CD4-positive, alpha-beta T cell treated with Interleukin-2 at 100 ng/mL for 4 hours (primary cell): ENCODE results near the gene DDX24.
A peak's percentile ranks its signal among the peaks of the same experiment; 100 is the strongest.

Experiments
- DNase-seq: peaks from one replicate; pipeline ENCODE4 v3.0.0-alpha.2; 2020; ENCODE audit warnings: low spot score

The DDX24 gene

GRCh38 chr14:94031161-94031882, 49.7 kb downstream of the DDX24 start:
- DNase-seq = no peak

GRCh38 chr14:94030571-94030970, 50.4 kb downstream of the DDX24 start:
- DNase-seq = no peak

GRCh38 chr14:94029671-94030203, 51.3 kb downstream of the DDX24 start:
- DNase-seq = no peak

- DNase-seq = no peak
These were observed 51.7 kb downstream of the DDX24 start for GRCh38 chr14:94029265-94029664.

GRCh38 chr14:94028450-94028826, 52.6 kb downstream of the DDX24 start:
- DNase-seq = peak; percentile 53

GRCh38 chr14:94027566-94028449, 53.2 kb downstream of the DDX24 start:
- no peak for DNase-seq

- DNase-seq = no peak
These were observed 54.0 kb downstream of the DDX24 start for GRCh38 chr14:94026889-94027469.

- DNase-seq = peak; percentile 99
These were observed 54.7 kb downstream of the DDX24 start, which contains the start of gene OTUB2 for GRCh38 chr14:94026173-94026888. OTUB2 (plus strand) TSS chr14:94026340; CDS start chr14:94026538, 198 bp downstream.

GRCh38 chr14:94025720-94026119, 55.3 kb downstream of the DDX24 start:
- no peak for DNase-seq

- DNase-seq = no peak
These were observed 56.5 kb downstream of the DDX24 start for GRCh38 chr14:94024549-94024948.

GRCh38 chr14:94022532-94023411, 58.2 kb downstream of the DDX24 start:
- DNase-seq = no peak

- DNase-seq = no peak
These were observed 59.4 kb downstream of the DDX24 start for GRCh38 chr14:94021416-94022157.

- DNase-seq = no peak
These were observed 60.0 kb downstream of the DDX24 start for GRCh38 chr14:94021001-94021400.

- no peak for DNase-seq
These were observed 60.7 kb downstream of the DDX24 start for GRCh38 chr14:94020267-94020666.

GRCh38 chr14:94019329-94019728, 61.7 kb downstream of the DDX24 start:
- DNase-seq = no peak

GRCh38 chr14:94018308-94018707, 62.7 kb downstream of the DDX24 start:
- DNase-seq = no peak

- DNase-seq = no peak
These were observed 64.5 kb downstream of the DDX24 start for GRCh38 chr14:94016446-94016976.

GRCh38 chr14:94015223-94015622, 65.8 kb downstream of the DDX24 start:
- DNase-seq = no peak

- no peak for DNase-seq
These were observed 66.6 kb downstream of the DDX24 start for GRCh38 chr14:94014382-94014781.

- DNase-seq = peak; percentile 56
These were observed 69.2 kb downstream of the DDX24 start for GRCh38 chr14:94011795-94012194.
